HG03439 (cell line): Measurements from ENCODE around the gene GNG7.
"Not testable (repeated sequence)": the region's sequence is repeated elsewhere in the genome, so short reads cannot be mapped to it uniquely, and the experiment has no call there.

Source experiments
- ATAC-seq: cut with Tn5 transposase; IDR thresholded peaks from one replicate; pipeline ENCODE4 v1.9.1; 2021; ENCODE audit warnings: mild to moderate bottlenecking, moderate library complexity; ENCODE audit not compliant: unreplicated experiment

The GNG7 gene

DNA sequence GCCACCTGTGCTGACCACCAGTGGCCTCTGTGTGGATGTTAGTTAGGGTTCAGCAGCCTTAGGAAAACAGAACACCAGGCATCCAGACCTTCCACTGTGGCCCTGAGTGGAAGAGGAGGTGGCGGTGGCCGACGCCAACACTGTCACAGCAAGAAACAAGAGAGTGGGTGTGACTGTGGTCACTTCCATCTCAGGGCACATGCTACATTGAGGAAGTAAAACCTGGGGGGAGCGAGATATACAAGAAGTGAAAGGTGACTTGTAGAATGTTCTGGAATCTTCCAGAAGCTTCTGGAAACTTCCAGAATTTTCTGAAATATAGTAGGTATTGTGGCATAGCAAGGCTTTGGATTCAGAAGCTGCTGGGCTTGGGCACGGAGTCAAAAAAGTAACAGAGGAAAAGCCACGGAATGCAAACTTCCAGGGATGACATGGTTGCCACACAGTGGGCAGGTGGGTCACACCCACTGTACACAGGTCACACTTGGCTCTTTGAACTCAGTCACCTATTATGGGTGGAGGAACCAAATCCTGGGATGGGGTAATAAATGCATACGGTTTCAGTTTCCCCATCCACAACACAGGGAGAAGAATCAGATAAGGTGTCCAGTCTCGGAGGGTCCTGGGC lies 24.3 kb downstream of the GNG7 start:
- no peak for ATAC-seq

DNA sequence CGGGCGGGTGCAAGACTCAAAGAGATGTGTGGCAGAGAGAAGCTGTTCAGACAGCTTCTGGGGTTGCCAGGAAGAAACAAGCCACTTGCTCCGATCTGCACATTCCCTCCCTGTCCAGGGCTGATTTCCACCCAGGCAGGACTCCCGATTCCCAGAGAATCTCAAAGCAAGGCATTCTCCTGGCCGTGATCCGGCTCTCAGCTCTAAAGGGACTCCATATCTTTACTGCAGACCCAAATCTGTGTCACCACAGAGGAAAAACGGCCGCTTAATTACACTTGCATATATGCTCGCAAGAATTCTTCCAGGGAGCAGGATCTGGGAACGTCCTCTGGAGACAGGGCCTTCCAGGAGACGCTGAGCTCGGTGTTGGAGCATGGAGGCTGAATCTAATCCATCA lies 25.7 kb downstream of the GNG7 start:
- ATAC-seq = no peak

DNA sequence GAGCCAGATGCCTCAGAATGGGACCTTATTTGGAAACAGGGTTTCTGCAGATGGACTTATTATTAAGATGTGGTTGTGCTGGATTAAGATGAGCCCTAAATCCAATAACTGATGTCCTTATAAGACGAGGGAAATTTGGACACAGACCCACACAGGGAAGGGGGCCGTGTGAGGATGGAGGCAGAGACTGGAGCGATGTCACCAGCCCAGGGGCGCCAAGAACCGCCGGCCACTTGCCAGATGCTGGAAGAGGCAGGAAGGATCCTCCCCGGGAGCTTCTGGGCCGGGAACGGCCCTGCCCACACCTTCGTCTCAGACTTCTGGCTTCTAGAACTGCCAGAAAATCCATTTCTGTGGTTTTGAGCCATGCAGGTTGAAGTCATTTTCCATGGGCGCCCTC lies 26.6 kb downstream of the GNG7 start:
- no peak for ATAC-seq

GRCh38 chr19:2670217-2670616 lies 32.3 kb downstream of the GNG7 start:
- ATAC-seq = no peak

GRCh38 chr19:2668175-2668763 lies 34.2 kb downstream of the GNG7 start:
- no peak for ATAC-seq

DNA sequence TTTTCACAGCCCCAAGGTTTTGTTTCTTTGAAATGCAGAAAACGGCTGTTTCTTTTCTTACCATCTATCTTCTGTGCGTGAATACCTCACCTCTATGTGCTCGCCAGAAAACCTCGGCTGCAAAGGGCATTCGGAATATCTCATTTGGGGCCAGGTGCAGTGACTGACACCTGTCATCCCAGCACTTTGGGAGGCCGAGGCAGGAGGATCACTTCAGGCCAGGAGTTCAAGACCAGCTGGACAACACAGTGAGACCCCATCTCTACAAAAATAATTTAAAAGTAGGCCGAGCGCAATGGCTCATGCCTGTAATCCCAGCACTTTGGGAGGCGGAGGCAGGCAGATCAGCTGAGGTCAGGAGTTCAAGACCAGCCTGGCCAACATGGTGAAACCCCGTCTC lies 35.1 kb downstream of the GNG7 start:
- ATAC-seq = not testable (repeated sequence)

DNA sequence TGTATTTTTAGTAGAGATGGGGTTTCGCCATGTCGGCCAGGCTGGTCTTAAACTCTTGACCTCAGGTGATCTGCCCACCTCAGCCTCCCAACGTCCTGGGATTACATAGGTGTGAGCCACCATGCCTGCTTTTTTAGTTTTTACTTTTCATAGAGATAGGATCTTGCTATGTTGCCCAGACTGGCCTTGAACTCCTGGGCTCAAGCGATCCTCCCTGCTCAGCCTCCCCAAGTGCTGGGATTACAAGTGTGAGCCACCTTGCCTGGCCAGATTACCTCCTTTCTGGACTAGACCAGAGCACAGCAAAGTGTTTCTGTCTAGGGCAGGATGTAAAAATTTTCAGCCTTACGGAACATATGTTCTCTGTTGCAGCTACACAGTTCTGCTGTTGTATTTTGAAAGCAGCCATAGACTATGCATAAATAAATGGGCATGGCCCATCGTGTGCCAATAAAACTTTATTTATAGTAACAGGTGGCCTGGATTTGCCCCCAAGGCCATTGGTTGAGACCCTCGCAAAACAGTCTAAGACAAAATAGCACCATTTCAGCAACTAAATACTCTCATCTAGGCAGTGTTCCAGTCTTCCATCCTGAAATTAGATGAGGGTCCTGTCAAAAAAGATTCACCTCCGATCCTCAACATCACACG lies 36.0 kb downstream of the GNG7 start:
- ATAC-seq = no peak

- ATAC-seq = no peak
These were observed 37.4 kb downstream of the GNG7 start for GRCh38 chr19:2665103-2665502.

DNA sequence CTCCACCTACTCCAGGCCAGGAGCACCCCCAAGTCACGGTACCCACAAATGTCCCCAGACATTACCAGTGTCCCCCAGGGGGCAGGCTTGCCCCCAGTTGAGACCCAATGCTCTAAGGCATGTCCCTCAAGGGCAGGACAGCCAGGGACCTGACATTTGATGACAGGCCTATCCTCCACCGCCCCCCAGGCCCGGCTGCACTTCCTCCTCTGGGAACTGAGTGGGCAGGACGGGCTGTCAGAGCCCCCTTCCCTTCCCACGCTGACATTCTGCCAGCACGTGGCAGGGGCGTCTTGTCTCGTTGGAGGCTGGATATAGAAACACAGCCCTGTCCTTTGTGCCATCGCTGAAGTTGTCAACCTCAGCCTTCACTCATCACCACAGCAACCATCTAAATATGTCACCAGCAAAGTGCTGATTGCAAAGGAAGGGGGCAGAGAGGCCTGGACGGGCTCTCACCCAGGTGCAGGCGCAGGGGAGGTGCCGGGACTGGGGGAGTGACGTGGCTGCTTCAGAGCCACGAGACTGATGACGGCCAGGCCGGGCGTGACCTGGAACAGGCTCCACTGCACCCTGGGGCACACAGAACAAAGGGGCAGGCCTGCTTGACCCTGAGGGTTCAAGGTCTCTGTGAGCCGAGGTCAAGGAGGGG lies 38.4 kb downstream of the GNG7 start:
- ATAC-seq = peak; percentile 83

- no peak for ATAC-seq
These were observed 40.9 kb downstream of the GNG7 start for GRCh38 chr19:2661615-2662014.

GRCh38 chr19:2659856-2660432 lies 42.5 kb downstream of the GNG7 start:
- ATAC-seq = no peak

- ATAC-seq = no peak
These were observed 46.0 kb downstream of the GNG7 start for GRCh38 chr19:2656533-2656932.

DNA sequence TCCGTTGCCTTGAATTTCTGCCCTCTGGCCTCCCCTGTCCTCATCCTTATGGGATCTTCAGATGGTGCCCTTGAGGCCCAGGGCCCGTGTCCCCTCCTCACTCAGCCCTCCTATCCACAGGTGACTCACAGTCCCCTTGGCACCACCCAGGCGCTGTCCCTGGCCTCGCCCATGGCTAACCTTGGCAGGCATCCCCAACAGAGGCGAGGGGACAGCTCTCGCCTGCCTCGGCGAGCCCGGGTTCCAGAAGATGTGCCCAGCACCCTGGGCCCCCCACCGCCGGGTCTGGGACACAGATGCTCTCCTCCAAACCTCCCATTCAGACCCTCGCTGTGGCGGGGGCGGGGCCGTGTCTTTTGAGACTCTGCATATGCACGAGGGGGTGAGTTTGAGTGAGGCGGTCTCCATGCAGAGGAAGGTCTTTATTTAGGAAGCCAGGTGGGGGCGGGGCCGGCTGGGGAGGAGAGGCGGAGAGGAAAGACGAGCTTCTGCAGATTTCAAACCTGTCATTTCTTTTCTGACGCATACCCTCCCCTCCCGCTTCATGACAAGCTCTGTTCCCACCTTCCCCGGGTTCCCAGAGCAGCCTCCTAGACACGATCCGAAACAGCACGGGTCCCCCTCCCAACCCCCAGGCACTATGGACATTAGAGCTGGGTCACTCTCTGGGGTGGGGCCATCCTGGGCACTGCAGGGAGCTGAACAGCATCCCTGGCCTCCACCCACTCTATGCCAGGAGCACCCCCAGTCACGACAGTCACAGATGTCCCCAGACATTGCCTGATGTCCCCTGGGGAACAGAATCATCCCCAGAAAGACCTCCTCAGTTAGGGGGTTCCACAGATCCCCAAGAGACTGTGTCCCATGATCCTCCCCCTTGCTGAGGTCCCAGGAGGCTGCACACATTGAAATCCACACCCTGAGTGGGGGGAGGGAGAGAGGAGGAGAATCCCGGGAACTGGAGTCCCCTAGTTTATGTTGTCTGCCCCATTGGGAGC lies 48.5 kb downstream of the GNG7 start:
- no peak for ATAC-seq

DNA sequence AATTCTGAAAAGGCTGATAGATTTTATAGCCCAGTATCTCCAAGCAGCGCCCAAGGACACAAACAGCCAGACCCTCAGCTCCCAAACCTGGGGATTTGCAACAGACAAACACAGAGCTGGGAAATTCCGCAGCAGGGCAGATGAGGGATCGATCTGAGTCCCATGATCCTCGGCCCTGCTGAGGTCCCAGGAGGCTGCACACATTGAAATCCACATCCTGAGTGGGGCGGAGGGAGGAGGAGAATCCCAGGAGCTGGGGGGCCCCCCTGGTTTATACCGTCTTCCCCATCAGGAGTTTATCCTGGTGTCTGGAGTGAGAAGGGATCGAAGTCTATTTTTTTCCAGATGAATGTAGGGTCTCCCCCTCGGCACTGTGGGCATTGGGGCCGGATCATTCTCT lies 49.3 kb downstream of the GNG7 start:
- no peak for ATAC-seq

DNA sequence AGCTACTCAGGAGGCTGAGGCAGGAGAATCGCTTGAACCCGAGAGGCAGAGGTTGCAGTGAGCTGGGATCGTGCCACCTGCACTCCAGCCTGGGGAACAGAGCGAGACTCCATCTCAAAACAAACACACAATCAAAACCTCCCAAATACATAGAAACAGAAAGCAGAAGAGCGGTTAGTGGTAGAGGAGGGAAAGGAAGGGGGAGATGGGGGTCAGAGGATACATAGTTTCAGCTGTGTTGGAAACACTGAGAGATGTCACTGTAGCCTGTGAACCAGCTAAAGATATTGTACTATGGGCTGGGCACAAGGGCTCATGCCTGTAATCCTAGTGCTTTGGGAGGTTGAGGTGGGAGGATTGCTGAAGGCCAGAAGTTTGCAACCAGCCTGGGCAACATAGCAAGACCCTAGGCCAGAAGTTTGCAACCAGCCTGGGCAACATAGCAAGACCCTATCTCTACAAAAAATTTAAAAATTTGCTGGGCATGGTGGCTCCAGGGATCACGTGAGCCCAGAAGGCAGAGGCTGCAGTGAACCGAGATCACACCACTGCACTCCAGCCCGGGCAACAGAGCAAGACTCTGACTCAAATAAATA lies 49.9 kb downstream of the GNG7 start:
- no peak for ATAC-seq

DNA sequence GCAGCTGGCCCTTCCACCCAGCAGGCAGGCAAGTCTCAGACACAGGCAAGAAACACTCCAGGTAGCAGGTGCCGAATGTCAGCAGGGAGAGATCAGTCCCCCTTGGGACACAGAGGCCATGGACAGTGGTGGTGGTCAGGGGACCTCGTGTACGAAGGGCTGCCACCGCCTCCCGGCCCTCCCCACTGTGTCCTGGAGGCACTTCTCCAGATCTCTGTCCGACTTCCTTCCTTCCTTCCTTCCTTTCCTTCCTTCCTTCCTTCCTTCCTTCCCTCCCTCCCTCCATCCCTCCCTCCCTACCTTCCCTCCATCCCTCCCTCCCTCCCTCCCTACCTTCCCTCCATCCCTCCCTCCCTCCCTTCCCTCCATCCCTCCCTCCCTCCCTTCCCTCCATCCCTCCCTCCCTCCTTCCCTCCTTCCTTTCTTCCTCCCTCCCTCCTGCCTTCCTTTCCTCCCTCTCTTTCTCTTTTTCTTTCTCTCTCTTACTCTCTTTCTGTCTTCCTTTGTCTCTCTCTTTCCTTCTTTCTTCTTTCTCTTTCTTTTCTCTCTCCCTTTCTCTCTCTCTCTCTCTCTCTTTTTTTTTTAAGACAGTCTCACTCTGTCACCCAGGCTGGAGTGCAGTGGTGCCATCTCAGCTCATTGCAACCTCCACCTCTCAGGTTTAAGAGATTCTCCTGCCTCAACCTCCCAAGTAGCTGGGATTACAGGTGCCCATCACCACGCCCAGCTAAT lies 51.3 kb downstream of the GNG7 start:
- not testable (repeated sequence) for ATAC-seq

GRCh38 chr19:2650515-2650914 lies 52.0 kb downstream of the GNG7 start:
- ATAC-seq = no peak

- ATAC-seq = peak; percentile 64
These were observed 54.0 kb downstream of the GNG7 start for GRCh38 chr19:2648528-2648937.

GRCh38 chr19:2648099-2648498 lies 54.4 kb downstream of the GNG7 start:
- no peak for ATAC-seq
